ENCODE results near the gene GPRASP1.
"Not testable (repeated sequence)": the region's sequence is repeated elsewhere in the genome, so short reads cannot be mapped to it uniquely, and the experiment has no call there.

The GPRASP1 gene

DNA sequence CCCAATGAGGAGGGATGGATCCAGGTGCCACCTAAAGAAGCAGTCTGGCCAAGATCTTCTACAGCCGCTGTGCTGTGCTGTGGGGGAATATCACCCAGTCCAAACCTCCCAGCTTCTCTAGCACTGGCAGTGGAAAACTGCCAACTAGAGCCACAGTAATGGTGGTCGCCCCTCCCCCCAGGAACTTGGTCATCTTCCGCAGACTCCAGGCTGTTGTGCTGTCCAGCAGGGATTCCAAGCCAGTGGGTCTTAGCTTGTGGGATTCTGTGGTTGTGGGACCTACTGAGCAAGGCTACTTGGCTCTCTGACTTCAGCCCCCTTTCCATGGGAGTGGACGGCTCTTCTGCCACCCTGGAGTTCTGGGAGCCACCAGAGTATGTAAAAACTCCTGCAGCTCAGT lies 18.2 kb downstream of the GPRASP1 start:
- no peak overlapping the region for H3K27ac ChIP-seq (replicated peaks)
- H3K27me3 ChIP-seq (ENCODE audit: insufficient read depth, poor library complexity, severe bottlenecking), result no peaks in the 10 kb centered on the region
- DNase-seq (ENCODE audit: low read depth in 1 of 2, low spot score in 1 of 2), result no peak
- no peak for TF ChIP-seq SPI1 (IDR thresholded peaks at IDR 0.05; ENCODE audit: borderline replicate concordance, low read depth)
- TF ChIP-seq, protein P1, sequence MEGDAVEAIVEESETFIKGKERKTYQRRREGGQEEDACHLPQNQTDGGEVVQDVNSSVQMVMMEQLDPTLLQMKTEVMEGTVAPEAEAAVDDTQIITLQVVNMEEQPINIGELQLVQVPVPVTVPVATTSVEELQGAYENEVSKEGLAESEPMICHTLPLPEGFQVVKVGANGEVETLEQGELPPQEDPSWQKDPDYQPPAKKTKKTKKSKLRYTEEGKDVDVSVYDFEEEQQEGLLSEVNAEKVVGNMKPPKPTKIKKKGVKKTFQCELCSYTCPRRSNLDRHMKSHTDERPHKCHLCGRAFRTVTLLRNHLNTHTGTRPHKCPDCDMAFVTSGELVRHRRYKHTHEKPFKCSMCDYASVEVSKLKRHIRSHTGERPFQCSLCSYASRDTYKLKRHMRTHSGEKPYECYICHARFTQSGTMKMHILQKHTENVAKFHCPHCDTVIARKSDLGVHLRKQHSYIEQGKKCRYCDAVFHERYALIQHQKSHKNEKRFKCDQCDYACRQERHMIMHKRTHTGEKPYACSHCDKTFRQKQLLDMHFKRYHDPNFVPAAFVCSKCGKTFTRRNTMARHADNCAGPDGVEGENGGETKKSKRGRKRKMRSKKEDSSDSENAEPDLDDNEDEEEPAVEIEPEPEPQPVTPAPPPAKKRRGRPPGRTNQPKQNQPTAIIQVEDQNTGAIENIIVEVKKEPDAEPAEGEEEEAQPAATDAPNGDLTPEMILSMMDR (IDR thresholded peaks at IDR 0.05; ENCODE audit: insufficient read depth, low read length), result no peak
- no peak for TF ChIP-seq POLR2AphosphoS5 (IDR thresholded peaks at IDR 0.05; ENCODE audit: low read depth)
- TF ChIP-seq, protein P2, sequence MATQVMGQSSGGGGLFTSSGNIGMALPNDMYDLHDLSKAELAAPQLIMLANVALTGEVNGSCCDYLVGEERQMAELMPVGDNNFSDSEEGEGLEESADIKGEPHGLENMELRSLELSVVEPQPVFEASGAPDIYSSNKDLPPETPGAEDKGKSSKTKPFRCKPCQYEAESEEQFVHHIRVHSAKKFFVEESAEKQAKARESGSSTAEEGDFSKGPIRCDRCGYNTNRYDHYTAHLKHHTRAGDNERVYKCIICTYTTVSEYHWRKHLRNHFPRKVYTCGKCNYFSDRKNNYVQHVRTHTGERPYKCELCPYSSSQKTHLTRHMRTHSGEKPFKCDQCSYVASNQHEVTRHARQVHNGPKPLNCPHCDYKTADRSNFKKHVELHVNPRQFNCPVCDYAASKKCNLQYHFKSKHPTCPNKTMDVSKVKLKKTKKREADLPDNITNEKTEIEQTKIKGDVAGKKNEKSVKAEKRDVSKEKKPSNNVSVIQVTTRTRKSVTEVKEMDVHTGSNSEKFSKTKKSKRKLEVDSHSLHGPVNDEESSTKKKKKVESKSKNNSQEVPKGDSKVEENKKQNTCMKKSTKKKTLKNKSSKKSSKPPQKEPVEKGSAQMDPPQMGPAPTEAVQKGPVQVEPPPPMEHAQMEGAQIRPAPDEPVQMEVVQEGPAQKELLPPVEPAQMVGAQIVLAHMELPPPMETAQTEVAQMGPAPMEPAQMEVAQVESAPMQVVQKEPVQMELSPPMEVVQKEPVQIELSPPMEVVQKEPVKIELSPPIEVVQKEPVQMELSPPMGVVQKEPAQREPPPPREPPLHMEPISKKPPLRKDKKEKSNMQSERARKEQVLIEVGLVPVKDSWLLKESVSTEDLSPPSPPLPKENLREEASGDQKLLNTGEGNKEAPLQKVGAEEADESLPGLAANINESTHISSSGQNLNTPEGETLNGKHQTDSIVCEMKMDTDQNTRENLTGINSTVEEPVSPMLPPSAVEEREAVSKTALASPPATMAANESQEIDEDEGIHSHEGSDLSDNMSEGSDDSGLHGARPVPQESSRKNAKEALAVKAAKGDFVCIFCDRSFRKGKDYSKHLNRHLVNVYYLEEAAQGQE (IDR thresholded peaks at IDR 0.05; ENCODE audit: insufficient replicate concordance, low read depth), result no peak
- TF ChIP-seq GABPA (IDR thresholded peaks at IDR 0.05; ENCODE audit: low read depth), result no peak
- H3K4me3 ChIP-seq (replicated peaks; ENCODE audit: insufficient read depth, low read length), result no peak overlapping the region

DNA sequence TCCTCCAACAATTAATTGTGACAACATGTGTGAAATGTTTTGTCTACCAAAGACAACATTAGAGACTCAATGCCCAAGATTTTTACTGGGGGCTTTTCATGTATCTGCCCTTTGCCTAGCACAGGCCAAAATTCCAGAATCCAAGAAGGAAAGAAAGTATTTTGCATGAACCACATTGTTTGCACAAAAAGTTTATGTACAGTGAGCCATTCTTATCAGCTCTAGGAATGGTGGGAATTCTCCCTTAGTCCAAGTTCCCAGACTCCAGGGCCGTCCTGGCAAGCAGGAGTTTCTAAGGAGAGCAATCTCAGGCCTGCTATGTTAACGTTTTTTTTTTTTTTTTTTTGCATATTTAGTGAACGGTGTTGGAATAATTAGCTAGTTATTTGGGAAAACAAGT lies 21.6 kb downstream of the GPRASP1 start:
- Histone ChIP-seq H3K27ac (replicated peaks) (no peak overlapping the region), H3K27me3 (ENCODE audit: insufficient read depth, poor library complexity, severe bottlenecking) (no peaks in the 10 kb centered on the region), H3K4me3 (replicated peaks; ENCODE audit: insufficient read depth, low read length) (no peak overlapping the region)
- DNase-seq (ENCODE audit: low read depth in 1 of 2, low spot score in 1 of 2), result no peak
- TF ChIP-seq GABPA (IDR thresholded peaks at IDR 0.05; ENCODE audit: low read depth) (no peak), SPI1 (IDR thresholded peaks at IDR 0.05; ENCODE audit: borderline replicate concordance, low read depth) (no peak), POLR2AphosphoS5 (IDR thresholded peaks at IDR 0.05; ENCODE audit: low read depth) (no peak)
- TF ChIP-seq, protein P1 (IDR thresholded peaks at IDR 0.05; ENCODE audit: insufficient read depth, low read length), result no peak
- TF ChIP-seq, protein P2 (IDR thresholded peaks at IDR 0.05; ENCODE audit: insufficient replicate concordance, low read depth), result no peak

DNA sequence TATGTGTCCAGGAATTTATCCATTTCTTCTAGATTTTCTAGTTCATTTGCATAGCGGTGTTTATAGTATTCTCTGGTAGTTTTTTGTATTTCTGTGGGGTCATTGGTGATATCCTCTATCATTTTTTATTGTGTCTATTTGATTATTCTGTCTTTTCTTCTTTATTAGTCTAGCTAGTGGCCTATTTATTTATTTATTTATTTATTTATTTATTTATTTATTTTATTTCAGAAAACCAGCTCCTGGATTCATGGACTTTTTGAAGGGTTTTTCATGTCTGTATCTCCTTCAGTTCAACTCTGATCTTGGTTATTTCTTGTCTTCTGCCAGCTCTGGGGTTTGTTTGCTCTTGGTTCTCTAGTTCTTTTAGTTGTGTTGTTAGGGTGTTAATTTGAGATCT lies 26.2 kb downstream of the GPRASP1 start:
- not testable (repeated sequence) for DNase-seq (ENCODE audit: low read depth in 1 of 2, low spot score in 1 of 2); H3K27ac ChIP-seq (replicated peaks); H3K4me3 ChIP-seq (replicated peaks; ENCODE audit: insufficient read depth, low read length); H3K27me3 ChIP-seq (ENCODE audit: insufficient read depth, poor library complexity, severe bottlenecking)

DNA sequence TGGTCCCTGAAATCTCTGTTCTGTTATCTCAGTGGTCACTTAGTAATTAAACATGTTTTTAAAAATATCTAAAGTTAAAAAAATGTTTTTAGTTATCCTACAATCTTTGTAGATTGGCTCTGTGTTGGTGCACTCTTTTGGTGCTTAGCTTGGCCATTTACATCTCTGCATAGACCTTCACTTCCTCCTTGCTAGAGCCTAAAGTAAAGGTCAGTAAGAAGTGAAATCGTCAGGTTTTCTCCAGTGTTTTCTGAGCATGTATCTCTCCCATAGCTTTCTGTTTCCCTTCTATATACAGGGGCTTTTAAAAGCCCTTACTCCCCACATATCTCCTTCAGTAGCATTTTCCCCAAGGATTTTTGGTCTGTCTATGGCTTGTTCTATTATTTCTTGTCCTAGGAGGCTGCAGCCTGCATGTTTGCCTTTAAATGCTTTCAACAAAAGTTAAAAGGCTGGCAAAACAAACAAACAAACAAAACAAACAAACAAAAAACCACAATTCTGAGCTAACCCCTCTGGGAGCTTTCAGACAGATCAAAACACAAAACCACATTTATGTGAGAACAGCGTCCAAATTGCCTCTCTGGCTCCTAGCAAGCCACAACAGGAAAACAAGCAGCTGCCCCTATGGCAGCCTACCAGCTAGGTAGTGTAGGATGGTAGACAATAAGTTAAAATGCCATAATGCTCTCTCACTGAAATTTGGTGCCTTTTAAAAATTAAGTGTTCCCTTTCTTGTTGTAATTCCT lies 33.7 kb downstream of the GPRASP1 start:
- DNase-seq (ENCODE audit: low read depth in 1 of 2, low spot score in 1 of 2), result no peak
- TF ChIP-seq, protein P2 (IDR thresholded peaks at IDR 0.05; ENCODE audit: insufficient replicate concordance, low read depth), result no peak
- no peak overlapping the region for H3K4me3 ChIP-seq (replicated peaks; ENCODE audit: insufficient read depth, low read length)
- no peak overlapping the region for H3K27ac ChIP-seq (replicated peaks)
- no peaks in the 10 kb centered on the region for H3K27me3 ChIP-seq (ENCODE audit: insufficient read depth, poor library complexity, severe bottlenecking)

All from HL-60 (cell line).